HG03469 (cell line): Measurements from ENCODE around the gene TMEM232.

Source experiments
- ATAC-seq: cut with Tn5 transposase; IDR thresholded peaks from one replicate; pipeline ENCODE4 v1.9.1; 2021; ENCODE audit warnings: mild to moderate bottlenecking, moderate library complexity, moderate number of reproducible peaks; ENCODE audit not compliant: unreplicated experiment

The TMEM232 gene

GRCh38 chr5:110439296-110439695 lies 287.2 kb downstream of the TMEM232 start:
- no peak for ATAC-seq

GRCh38 chr5:110435207-110435606 lies 291.3 kb downstream of the TMEM232 start:
- no peak for ATAC-seq

GRCh38 chr5:110431603-110432002 lies 294.9 kb downstream of the TMEM232 start:
- no peak for ATAC-seq

- ATAC-seq, result no peak
Observed at GRCh38 chr5:110414360-110414759, 312.1 kb downstream of the TMEM232 start.

- no peak for ATAC-seq
Observed at GRCh38 chr5:110413856-110414255, 312.6 kb downstream of the TMEM232 start.

GRCh38 chr5:110409571-110409970 lies 316.9 kb downstream of the TMEM232 start:
- ATAC-seq, result no peak

- ATAC-seq, result no peak
Observed at GRCh38 chr5:110402562-110402961, 323.9 kb downstream of the TMEM232 start.

- ATAC-seq, result no peak
Observed at GRCh38 chr5:110401881-110402280, 324.6 kb downstream of the TMEM232 start.

- ATAC-seq, result no peak
Observed at GRCh38 chr5:110398951-110399350, 327.5 kb downstream of the TMEM232 start.

GRCh38 chr5:110397281-110397680 lies 329.2 kb downstream of the TMEM232 start:
- no peak for ATAC-seq

- ATAC-seq, result no peak
Observed at GRCh38 chr5:110386782-110387181, 339.7 kb downstream of the TMEM232 start.

- ATAC-seq, result no peak
Observed at GRCh38 chr5:110383231-110383630, 343.2 kb downstream of the TMEM232 start.

GRCh38 chr5:110377943-110378342 lies 348.5 kb downstream of the TMEM232 start:
- no peak for ATAC-seq

GRCh38 chr5:110377361-110377760 lies 349.1 kb downstream of the TMEM232 start:
- no peak for ATAC-seq

- no peak for ATAC-seq
Observed at GRCh38 chr5:110376281-110376951, 350.1 kb downstream of the TMEM232 start.

GRCh38 chr5:110371725-110372041 lies 354.8 kb downstream of the TMEM232 start:
- ATAC-seq, result peak; percentile 97

- ATAC-seq, result peak; percentile 44
Observed at GRCh38 chr5:110371011-110371724, 355.3 kb downstream of the TMEM232 start.
